Measurements from ENCODE around the gene NBR1.
A peak's percentile ranks its signal among the peaks of the same experiment; 100 is the strongest.
"Not testable (repeated sequence)": the region's sequence is repeated elsewhere in the genome, so short reads cannot be mapped to it uniquely, and the experiment has no call there.

NBR1 gene

DNA sequence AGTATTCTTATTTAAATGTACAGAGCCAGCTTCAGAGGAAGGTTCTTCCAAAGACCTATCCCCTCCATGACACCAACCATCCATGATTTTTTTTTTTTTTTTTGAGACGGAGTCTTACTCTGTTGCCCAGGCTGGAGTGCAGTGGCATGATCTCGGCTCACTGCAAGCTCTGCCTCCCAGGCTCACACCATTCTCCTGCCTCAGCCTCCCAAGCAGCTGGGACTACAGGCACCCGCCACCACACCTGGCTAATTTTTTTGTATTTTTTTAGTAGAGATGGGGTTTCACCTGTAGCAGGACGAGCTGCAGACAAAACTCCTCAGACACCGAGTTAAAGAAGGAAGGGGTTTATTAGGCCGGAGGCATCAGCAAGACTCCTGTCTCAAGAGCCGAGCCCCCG, 11.1 kb upstream of the NBR1 start:
- DNase-seq, result not testable (repeated sequence)

DNA sequence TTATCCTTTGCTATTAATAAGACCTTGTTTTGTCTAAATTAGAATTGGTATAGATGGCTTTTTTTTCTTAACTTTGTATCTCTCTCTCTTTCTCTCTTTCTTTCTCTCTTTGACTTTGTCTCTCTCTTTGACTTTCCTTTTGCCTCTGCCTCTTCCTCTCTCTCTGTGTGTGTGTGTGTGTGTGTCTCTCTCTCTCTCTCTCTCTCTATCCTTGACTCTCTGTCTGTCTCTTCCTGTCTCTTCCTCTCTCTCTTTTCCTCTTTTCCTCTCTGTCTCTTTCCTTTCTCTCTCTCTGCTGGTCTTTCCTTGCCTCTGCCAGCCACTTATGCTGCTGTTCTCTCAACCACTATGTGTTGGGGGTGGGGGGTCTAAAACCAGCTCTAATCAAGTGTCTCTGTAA, 5.0 kb upstream of the NBR1 start:
- not testable (repeated sequence) for DNase-seq

DNA sequence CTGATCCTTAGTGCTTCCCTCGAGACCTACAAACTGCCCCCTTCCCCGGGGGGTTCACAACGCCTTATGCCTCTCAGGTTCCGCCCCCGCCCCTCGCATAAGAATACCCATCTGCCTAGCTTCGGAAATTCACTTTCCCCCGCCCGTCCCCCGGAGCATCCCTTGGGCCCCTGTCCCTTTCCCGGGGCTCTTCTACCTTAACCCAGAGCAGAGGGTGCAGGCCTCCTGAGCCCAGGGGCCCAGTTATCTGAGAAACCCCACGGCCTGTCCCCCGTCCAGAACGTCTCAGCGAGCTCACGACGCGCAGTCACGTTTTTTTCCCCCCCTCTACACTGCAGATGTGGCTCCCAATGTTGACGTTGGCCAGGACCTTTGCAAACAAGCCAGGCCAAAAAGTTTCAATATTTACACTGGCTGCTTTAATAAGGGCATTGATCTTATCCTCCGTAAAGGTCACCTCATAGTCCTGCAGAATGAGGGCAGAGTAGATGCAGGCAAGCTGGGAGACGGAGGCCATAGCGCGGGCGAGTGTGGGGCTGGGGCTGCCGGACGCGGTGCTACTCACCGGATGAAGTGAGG, 1.4 kb upstream of the NBR1 start:
- DNase-seq, result peak; percentile 16

DNA sequence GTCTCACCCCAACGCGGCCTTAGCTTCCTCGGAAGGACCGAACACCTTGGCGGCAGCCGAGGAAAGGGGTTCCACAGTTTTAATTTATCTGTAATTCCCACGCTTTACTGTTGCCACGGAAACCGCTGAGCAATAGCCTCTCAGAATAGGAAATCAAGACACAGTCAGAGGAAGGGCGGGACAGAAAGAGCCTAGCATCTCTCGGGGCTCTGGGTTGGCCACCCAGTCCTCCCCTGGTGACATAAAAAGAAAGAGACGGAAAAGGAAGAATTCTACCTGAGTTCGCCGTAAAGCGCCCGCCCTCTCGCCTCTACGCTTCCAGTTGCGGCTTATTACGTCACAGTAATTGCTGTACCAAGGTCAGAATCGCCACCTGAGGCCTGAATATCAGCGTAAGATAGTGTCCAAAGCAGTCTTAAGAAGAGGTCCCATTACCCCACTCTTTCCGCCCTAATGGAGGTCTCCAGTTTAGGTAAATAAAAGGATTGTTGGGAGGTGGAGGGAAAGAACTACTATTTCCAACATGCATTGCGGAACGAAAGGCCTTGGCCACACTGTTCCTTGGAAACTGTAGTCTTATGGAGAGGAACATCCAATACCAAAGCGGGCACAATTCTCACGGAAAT, 761 bp upstream of the NBR1 start:
- peak; percentile 88 for DNase-seq

DNA sequence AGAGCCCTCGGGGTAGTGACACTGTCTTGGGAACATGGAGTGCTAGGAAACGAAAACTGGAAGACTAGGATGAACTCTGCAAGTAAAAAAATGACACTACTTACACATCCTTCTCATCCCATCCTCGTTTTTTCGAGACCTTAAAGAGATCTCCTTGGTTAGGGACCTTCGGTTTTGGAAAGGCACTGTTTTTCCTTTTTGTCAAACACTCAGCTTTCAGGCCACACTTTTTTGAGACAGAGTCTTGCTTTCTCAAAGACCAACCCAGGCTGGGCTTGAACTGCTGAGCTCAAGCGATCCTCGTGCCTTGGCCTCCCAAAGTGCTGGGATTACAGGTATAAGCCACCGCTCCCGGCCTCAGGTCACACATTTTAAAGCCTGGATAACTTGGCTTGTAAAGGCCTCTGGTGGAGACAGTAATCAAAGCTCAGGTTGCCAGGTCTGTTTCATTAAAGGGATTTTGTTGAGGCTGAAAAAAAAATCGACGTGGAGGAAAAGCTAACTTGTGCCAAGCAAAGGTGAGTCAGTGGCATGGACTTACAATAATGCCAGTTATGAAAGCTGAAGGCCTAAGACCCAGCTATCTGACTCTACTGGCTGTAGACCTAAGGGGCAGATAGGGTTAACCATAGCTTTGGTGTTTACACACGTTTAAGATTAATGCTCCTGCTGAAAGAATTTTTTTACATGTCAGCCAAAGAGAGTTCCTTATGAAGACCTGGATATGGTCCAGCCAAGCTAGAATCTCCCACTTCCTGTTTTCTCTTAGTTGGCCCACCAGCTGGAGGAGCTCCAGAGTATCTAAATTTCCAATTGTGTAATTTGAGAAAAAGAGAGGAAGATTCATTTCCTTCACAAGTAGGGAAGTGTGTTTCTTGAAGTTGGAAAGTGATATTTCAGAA, 823 bp downstream of the NBR1 start:
- no peak for DNase-seq

DNA sequence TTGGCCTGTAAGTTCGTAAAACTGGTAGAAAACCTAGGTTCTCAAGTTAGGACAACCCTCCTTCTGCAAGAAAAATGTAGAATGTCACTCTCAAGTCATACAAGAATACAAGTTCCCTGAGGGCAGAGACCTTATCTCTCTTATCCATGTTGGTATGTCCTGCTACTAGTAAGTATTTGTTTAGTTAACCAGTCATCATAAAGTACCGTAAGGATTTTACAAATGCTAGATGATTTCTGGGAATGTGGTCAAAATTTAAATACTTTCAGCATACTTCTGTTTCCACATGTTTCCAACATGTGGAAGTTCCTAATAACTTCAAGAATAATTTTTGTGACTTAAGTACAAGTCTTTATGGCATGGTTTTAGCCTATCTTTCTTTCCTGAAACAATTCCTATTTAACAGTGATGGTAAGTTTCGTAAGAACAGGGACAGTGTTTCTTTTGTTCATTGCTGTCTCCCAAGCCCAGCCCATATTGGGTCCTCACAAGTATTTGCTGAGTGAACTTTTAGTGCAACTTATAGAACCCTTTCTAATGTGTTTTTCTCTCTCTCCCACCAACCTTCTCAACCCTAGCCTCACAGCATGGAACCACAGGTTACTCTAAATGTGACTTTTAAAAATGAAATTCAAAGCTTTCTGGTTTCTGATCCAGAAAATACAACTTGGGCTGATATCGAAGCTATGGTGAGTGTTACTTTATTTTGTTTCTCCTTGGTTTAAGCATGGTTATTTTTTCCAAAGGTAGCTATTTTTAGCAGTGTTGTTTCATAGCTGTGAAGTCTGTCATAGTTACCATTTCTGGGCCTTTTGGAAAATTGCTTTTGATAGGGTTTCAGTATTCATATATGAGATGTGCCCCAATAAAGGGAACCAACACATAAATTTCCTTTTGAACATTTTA, 4.5 kb downstream of the NBR1 start:
- no peak for DNase-seq

DNA sequence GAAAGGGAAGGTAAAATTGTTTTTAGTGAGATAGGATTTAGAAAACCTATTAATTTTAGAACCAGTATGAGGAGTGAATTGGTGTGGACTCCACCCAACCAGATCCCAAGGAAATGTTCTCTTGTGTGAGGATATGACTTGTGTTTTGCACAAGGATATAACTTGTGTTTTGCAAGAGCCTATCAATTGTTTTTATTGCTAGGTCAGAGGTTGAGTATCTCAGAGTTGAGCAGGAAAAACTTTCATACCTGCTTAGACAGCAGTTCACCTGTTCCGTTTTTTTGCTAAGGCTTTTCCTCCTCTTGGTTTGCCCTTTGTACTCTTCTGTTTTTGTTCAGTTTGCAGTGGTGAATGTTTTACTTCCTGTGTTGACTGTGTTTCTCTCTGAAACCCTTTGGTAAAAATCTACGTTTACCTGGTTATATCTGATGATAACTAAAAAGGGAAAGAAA, 5.1 kb downstream of the NBR1 start:
- DNase-seq, result no peak

DNA sequence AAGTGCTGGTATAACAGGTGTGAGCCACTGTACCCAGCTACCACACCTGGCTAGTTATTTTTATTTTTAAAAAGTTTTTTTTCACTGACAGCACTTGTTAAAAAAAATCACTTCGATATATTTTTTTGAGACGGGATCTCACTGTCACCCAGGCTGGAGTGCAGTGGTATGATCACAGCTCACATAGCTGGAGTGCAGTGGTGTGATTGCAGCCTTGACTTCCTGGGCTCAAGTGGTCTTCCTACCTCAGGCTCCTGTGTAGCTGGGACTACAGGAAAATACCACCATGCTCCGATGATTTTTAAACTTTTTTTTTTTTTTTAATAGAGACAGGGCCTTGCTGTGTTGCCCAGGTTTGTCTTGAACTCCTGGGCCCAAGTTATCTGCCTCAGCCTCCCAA, 12.9 kb downstream of the NBR1 start:
- DNase-seq, result no peak

DNA sequence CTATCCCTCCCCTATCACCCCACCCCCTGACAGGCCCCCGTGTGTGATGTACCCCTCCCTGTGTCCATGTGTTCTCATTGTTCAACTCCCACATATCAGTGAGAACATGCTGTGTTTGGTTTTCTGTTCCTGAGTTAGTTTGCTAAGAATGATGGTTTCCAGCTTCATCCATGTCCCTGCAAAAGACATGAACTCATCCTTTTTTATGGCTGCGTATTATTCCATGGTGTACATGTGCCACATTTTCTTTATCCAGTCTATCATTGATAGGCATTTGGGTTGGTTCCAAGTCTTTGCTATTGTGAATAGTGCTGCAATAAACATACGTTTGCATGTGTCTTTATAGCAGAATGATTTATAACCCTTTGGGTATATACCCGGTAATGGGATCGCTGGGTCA, 15.6 kb downstream of the NBR1 start:
- not testable (repeated sequence) for DNase-seq

DNA sequence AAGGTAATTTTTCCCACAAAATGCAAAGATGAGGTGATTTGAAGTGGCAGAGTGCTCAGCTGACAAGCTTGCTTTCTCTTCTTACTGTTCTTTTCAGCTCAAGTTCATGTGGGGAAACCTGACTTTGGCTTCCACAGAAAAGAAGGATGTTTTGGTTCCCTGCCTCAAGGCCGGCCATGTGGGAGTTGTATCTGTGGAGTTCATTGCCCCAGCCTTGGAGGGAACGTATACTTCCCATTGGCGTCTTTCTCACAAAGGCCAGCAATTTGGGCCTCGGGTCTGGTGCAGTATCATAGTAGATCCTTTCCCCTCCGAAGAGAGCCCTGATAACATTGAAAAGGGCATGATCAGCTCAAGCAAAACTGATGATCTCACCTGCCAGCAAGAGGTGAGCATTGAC, 22.2 kb downstream of the NBR1 start:
- no peak for DNase-seq

DNA sequence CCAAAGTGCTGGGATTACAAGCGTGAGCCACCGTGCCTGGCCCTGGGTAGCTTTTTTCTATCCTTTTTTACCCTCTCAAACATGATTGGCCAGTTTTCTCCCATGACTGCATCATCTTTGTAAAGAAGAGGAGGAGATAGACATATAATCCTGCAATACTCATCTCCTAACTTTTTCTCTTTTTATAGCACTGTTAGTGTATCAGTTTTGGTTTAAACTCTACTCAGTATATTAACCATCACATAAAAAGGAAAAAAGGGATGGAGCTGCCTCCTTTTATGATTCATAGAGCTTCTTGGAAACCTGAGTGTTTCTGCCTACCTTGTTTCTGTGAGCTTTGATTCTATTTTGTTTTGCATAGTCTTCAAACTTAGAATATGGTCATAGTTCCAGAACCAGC, 28.6 kb downstream of the NBR1 start:
- DNase-seq, result no peak

DNA sequence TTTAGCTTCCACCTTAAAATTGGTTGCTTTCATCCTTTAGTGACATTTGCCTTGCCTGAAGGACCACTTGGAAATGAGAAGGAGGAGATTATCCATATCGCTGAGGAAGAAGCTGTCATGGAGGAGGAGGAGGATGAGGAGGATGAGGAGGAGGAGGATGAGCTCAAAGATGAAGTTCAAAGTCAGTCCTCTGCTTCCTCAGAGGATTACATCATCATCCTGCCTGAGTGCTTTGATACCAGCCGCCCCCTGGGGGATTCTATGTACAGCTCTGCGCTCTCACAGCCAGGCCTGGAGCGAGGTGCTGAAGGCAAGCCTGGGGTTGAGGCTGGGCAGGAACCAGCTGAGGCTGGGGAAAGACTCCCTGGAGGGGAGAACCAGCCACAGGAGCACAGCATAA, 29.1 kb downstream of the NBR1 start:
- no peak for DNase-seq

DNA sequence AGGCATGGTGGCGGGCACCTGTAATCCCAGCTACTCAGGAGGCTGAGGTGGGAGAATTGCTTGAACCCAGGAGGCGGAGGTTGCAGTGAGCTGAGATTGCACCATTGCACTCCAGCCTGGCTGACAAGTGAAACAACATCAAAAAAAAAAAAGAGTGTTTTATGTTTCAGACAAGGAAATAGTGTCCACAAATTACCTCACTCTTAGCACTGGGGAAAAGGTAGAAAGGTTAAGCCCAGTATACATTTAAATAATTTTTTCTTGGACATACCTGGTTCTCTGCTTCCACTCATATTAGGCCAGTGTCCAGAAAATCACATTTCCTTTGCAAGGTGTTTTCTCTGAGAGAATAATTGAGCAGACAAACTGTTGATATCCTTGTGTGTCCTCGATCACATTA, 32.0 kb downstream of the NBR1 start:
- DNase-seq, result not testable (repeated sequence)

DNA sequence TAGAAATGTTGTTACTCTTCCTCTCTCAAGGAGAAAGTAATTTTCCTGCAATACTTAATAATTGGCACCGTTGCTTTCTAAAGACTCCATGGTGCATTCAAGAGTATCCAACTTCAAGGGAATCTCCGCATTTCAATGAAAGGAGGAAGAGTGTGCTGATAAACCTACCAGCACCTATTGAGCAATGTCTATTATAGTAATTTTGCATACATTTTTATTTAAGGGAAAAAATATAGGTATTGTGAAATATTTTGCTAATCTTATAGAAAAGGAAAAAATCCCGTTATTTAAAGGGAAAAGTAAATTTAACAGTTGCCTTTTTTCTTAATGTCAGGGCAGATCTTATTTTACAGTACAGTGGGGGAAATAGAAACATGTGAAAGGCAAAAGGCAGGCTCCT, 39.6 kb downstream of the NBR1 start:
- no peak for DNase-seq

DNA sequence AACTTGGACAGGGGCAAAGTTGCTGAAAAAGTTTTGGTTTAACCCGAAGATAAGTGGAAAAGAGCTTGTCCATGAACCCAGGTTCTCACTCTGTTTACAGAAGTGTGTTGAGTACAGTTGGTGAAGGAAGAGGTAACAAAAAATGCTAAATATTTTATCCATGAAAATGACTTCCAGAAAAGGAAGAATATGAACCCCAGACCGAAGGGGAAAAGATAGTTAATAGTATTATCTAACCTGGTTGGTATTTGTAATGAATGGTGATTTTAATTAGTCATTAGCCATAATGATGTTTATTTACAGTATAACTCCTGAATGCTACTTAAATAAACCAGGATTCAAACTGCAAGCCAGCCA, 40.1 kb downstream of the NBR1 start:
- no peak for DNase-seq

DNA sequence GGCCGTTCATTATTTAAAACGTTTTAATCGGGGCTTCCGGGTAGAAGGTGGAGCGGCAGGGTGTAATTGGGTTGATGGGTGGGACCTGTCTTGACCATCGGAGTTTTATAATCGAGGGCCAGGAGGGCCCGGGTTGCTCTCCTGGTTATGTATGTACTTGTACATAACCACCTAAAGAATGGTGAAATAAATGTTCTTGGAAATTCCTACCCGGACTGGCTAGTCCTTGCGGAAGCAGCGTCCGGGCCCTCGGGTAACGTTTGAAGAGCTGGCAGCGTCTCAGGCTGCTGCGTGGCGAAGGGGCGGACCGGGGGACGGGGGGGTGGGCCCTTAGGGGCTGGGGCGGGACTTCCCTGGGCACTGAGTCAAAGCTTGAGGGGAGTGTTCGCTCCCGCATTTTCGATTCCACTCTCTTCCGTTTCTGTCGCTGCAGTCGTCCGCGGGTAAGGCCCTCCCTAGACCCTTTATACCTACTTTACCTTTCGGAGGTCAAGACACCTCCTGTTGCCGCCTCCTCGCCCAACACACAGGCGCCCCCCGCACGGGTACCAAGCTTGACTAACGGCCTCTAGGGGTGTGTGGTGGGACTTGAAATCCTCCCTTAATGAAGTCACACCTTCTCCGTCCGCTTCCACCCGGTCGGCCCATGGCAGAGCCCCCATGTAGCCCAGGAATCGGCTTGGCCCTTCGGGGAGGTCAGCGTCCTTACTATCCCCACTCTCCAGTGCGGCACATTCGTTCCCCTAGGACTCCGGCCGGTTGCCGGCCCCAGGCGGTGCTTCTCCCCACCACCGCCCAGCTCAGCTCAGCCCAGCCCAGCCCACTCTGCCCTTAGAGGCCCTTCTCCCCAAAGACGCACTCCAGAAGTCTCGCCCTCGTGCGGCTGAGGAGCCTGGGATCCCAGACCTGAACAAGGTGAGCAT, 40.7 kb downstream of the NBR1 start, which contains the start of gene TMEM106A:
Gene TMEM106A, plus strand, starts transcription at position 396 of the 923 bp plus-strand sequence. CDS start 1,167 bp downstream, outside the sequence.
- DNase-seq, result peak; percentile 74

DNA sequence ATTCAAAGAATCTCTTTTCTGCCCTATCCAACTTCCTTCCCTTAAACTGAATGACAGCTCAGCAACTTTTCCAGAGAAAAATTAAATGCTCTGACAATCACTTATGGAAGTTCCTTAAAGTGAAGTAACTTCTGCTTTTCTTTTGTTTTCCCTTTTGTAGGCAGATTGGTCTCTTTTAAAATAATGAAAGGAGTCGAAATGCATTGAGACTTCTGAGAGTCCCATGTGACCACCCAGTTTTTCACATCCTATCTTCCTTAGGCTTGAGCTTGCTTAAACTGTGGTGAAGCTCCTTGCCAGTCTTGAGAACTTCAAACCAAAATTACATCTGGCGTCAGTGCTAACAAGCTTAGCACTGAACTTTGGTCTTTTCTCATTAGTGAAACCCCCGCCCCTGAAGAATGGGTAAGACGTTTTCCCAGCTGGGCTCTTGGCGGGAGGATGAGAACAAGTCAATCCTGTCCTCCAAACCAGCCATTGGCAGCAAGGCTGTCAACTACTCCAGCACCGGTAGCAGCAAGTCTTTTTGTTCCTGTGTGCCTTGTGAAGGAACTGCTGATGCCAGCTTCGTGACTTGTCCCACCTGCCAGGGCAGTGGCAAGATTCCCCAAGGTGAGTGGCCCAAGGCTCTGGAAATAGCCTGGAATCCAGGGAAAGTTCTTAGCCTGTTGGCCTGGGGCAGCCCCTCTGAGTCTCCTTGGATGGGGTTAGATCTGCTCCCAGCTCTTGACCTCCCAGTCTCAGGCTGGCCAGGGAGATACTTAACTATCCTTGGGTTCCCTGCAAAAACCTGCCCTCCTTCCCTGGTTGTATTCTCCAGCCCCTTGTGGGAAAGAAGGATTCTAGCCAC, 41.9 kb downstream of the NBR1 start:
- DNase-seq, result no peak

DNA sequence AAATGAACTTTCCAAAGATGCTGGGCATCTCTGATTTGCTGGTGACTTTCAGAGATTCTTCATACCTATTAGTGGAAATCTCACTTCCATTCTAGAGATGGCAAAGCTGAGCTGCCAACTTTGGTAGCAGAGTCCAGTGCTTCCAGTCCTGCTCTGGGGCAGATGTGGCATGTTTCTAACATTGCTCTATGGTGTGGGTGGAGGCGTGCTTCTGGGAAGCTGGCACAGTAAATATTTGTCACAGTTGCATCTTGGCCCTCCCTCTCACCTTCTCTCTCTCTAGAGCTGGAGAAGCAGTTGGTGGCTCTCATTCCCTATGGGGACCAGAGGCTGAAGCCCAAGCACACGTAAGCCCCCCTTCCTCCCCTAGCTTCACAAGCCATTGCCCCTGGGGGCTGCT, 42.5 kb downstream of the NBR1 start:
- no peak for DNase-seq

DNA sequence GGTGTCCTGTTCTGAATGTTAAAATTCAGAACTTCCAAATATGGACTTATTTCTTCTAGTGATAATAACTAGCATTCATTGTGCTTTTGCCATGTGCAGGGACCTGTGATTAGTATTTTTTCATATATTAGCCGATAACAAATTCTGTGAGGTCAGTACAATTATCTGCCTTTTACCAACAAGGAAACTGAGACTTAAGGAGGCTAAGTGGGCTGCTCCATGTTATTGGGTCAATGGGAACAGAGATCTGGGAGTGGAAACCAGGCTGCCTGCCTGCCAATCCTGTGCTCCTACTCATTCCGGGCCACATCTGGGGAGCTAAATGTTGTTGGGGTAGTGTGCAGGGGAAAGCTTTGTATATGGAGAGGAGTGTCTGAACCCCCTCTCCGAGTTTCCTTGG, 44.3 kb downstream of the NBR1 start:
- DNase-seq, result no peak

DNA sequence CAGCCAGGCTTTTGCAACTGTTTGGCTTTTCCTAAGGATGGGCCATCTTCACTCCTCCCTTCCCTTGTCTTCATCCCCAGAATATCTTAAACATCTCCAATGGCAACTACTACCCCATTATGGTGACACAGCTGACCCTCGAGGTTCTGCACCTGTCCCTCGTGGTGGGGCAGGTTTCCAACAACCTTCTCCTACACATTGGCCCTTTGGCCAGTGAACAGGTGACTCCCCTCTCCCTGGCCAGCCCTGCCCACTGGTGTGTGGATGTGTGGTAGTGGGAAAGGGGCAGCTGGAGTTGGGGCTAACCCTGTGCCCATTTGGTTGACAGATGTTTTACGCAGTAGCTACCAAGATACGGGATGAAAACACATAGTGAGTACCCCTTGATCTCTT, 45.4 kb downstream of the NBR1 start:
- DNase-seq, result no peak
